DMS53 treated with DMSO at 0.1 percent for 48 hours (cell line): ENCODE data around the gene ST6GAL1.
A peak's percentile ranks its signal among the peaks of the same experiment; 100 is the strongest.
"Not testable (repeated sequence)": the region's sequence is repeated elsewhere in the genome, so short reads cannot be mapped to it uniquely, and the experiment has no call there.

ENCODE experiments used
- DNase-seq: peaks from one replicate; lab custom pipeline; 2025; ENCODE audit not compliant: unreplicated experiment; lab: John Stamatoyannopoulos, UW

Gene ST6GAL1

GRCh38 chr3:187042346-187042745 lies 112.0 kb downstream of the ST6GAL1 start:
- DNase-seq = no peak

GRCh38 chr3:187042874-187043458 lies 112.6 kb downstream of the ST6GAL1 start:
- no peak for DNase-seq

GRCh38 chr3:187044206-187044605 lies 113.9 kb downstream of the ST6GAL1 start:
- no peak for DNase-seq

GRCh38 chr3:187044867-187045552 lies 114.7 kb downstream of the ST6GAL1 start:
- no peak for DNase-seq

- no peak for DNase-seq
Measured at GRCh38 chr3:187046033-187046432, 115.7 kb downstream of the ST6GAL1 start.

- no peak for DNase-seq
Measured at GRCh38 chr3:187049462-187050101, 119.3 kb downstream of the ST6GAL1 start.

- no peak for DNase-seq
Measured at GRCh38 chr3:187051066-187051465, 120.7 kb downstream of the ST6GAL1 start.

GRCh38 chr3:187051724-187052366 lies 121.5 kb downstream of the ST6GAL1 start:
- no peak for DNase-seq

GRCh38 chr3:187052427-187052826 lies 122.1 kb downstream of the ST6GAL1 start:
- not testable (repeated sequence) for DNase-seq

GRCh38 chr3:187054433-187054832 lies 124.1 kb downstream of the ST6GAL1 start:
- not testable (repeated sequence) for DNase-seq

- DNase-seq = not testable (repeated sequence)
Measured at GRCh38 chr3:187057803-187058202, 127.5 kb downstream of the ST6GAL1 start.

GRCh38 chr3:187061748-187062147 lies 131.4 kb downstream of the ST6GAL1 start:
- DNase-seq = no peak

GRCh38 chr3:187062526-187063177 lies 132.3 kb downstream of the ST6GAL1 start:
- no peak for DNase-seq

GRCh38 chr3:187063286-187064121 lies 133.2 kb downstream of the ST6GAL1 start:
- peak; percentile 52 for DNase-seq

- DNase-seq = no peak
Measured at GRCh38 chr3:187064210-187065115, 134.1 kb downstream of the ST6GAL1 start.

- peak; percentile 20 for DNase-seq
Measured at GRCh38 chr3:187066228-187066995, 136.1 kb downstream of the ST6GAL1 start.

GRCh38 chr3:187068787-187069186 lies 138.5 kb downstream of the ST6GAL1 start:
- DNase-seq = no peak

- no peak for DNase-seq
Measured at GRCh38 chr3:187069857-187070516, 139.7 kb downstream of the ST6GAL1 start.
